IMR-90 (cell line): ENCODE data around the gene FAM168A. TPM values are rescaled to one million over a fixed set of nuclear protein-coding genes. Genes with fewer than 3 reads are reported as not detected.

Source experiments
- ATAC-seq: fragments of 200-7000 bp; cut with Tn5 transposase; 2 replicates; pipeline ENCODE4 v1.9.1; 2020; ENCODE audit warnings: low read depth, mild to moderate bottlenecking, moderate library complexity
- BruUV-seq: library from RNA; stranded (reverse); fragments of 400-500 nt; replicated peaks from 2 replicates; lab custom pipeline; 2021; lab: Mats Ljungman, UMichigan
- CTCF ChIA-PET: fragments of 300-600 bp; formaldehyde crosslinking; extraction: SDS; loops from one replicate; lab custom pipeline; 2021; ENCODE audit warnings: antibody characterized with exemption; lab: Yijun Ruan, JAX
- POLR2A ChIA-PET: fragments of 300-600 bp; sonication (Branson Sonifier 250); formaldehyde crosslinking; loops from one replicate; lab custom pipeline; 2022; ENCODE audit warnings: antibody characterized with exemption; ENCODE audit not compliant: unreplicated experiment; lab: Charles Lee
- DNase-seq: peaks from one replicate; pipeline ENCODE4 v3.0.0; 2013
- H2AFZ ChIP-seq: replicated peaks from 2 replicates; pipeline ENCODE3; 2013; ENCODE audit warnings: low read length, mild to moderate bottlenecking; ENCODE audit not compliant: poor library complexity
- H2AK5ac ChIP-seq: 2 replicates; pipeline ENCODE4 v1.6.1; 2013; ENCODE audit warnings: low read depth, low read length, inconsistent platforms
- H2AK9ac ChIP-seq: replicated peaks from 2 replicates; pipeline ENCODE3; 2013; ENCODE audit warnings: mild to moderate bottlenecking, low read depth, low read length, moderate library complexity; ENCODE audit not compliant: poor library complexity
- H2BK120ac ChIP-seq: 2 replicates; pipeline ENCODE4 v1.6.1; 2013; ENCODE audit warnings: low read depth, low read length, inconsistent platforms
- H2BK15ac ChIP-seq: 3 replicates; pipeline ENCODE4 v1.6.1; 2013; ENCODE audit warnings: low read depth, low read length, inconsistent platforms
- H2BK20ac ChIP-seq: 2 replicates; pipeline ENCODE4 v1.6.1; 2013; ENCODE audit warnings: low read depth, mild to moderate bottlenecking, inconsistent platforms, low read length, moderate library complexity
- H2BK5ac ChIP-seq: 2 replicates; pipeline ENCODE4 v1.6.1; 2013; ENCODE audit warnings: mild to moderate bottlenecking, low read depth, low read length, inconsistent platforms; ENCODE audit not compliant: poor library complexity, severe bottlenecking
- H3K14ac ChIP-seq: replicated peaks from 2 replicates; pipeline ENCODE4 v1.6.1; 2013; ENCODE audit warnings: low read depth, low read length, inconsistent platforms
- H3K18ac ChIP-seq: 2 replicates; pipeline ENCODE4 v1.6.1; 2013; ENCODE audit warnings: low read depth, low read length, control low read depth
- H3K23ac ChIP-seq: 2 replicates; pipeline ENCODE4 v1.6.1; 2013; ENCODE audit warnings: low read depth, low read length, inconsistent platforms
- H3K27ac ChIP-seq: 2 replicates; pipeline ENCODE4 v1.5.1; 2013; ENCODE audit warnings: mild to moderate bottlenecking, control low read depth, low read length; ENCODE audit not compliant: insufficient read depth
- H3K27me3 ChIP-seq: 2 replicates; pipeline ENCODE4 v1.6.1; 2013; ENCODE audit warnings: low read length; ENCODE audit not compliant: control insufficient read depth, insufficient read depth
- H3K36me3 ChIP-seq: 2 replicates; pipeline ENCODE4 v1.6.1; 2013; ENCODE audit warnings: low read length, mixed read lengths; ENCODE audit not compliant: control insufficient read depth, insufficient read depth
- H3K4ac ChIP-seq: 2 replicates; pipeline ENCODE4 v1.6.1; 2013; ENCODE audit warnings: low read depth, low read length, inconsistent platforms
- H3K4me1 ChIP-seq: 2 replicates; pipeline ENCODE4 v1.6.1; 2013; ENCODE audit warnings: low read length, mixed read lengths; ENCODE audit not compliant: control insufficient read depth, insufficient read depth
- H3K4me2 ChIP-seq: 2 replicates; pipeline ENCODE4 v1.6.1; 2013; ENCODE audit warnings: low read depth, mild to moderate bottlenecking, control low read depth, low read length, moderate library complexity
- H3K4me3 ChIP-seq: 2 replicates; pipeline ENCODE4 v1.5.1; 2013; ENCODE audit warnings: low read depth, mild to moderate bottlenecking, control low read depth, low read length, moderate library complexity; ENCODE audit not compliant: insufficient read depth
- H3K56ac ChIP-seq: 2 replicates; pipeline ENCODE4 v1.6.1; 2013; ENCODE audit warnings: low read length, inconsistent platforms; ENCODE audit not compliant: insufficient read depth; ENCODE audit errors: extremely low read depth
- H3K79me1 ChIP-seq, 2 experiments: 2 replicates each; pipeline ENCODE4 v1.6.1; 2013; ENCODE audit warnings: low read length in 2 of 2, inconsistent platforms in 1 of 2, low read depth in 1 of 2
- H3K9ac ChIP-seq: 2 replicates; pipeline ENCODE4 v1.6.1; 2013; ENCODE audit warnings: low read depth, low read length, control low read depth
- H3K9me1 ChIP-seq: 2 replicates; pipeline ENCODE4 v1.6.1; 2013; ENCODE audit warnings: low read length, inconsistent platforms; ENCODE audit not compliant: insufficient read depth
- H3K9me3 ChIP-seq: 2 replicates; pipeline ENCODE4 v1.6.1; 2013; ENCODE audit warnings: low read length; ENCODE audit not compliant: control insufficient read depth, insufficient read depth
- H4K20me1 ChIP-seq: 2 replicates; pipeline ENCODE4 v1.6.1; 2013; ENCODE audit warnings: low read length, inconsistent platforms; ENCODE audit not compliant: insufficient read depth
- H4K5ac ChIP-seq: 2 replicates; pipeline ENCODE4 v1.6.1; 2013; ENCODE audit warnings: mild to moderate bottlenecking, low read depth, low read length, control low read depth
- H4K8ac ChIP-seq, 2 experiments: 2 replicates each; pipeline ENCODE4 v1.6.1; 2013; ENCODE audit warnings: low read depth in 2 of 2, low read length in 2 of 2, control low read depth in 1 of 2, inconsistent platforms in 1 of 2
- H4K91ac ChIP-seq: 2 replicates; pipeline ENCODE4 v1.6.1; 2013; ENCODE audit warnings: low read depth, low read length, inconsistent platforms; ENCODE audit not compliant: insufficient read depth
- CEBPB ChIP-seq: IDR thresholded peaks from 2 replicates; pipeline ENCODE4 v1.6.1; 2012; ENCODE audit warnings: low read depth, low read length, improper control_type of control experiment
- CTCF ChIP-seq: conservative IDR thresholded peaks from 2 replicates; pipeline ENCODE4 v1.5.1; 2012; ENCODE audit warnings: mild to moderate bottlenecking, low read depth, low read length, improper control_type of control experiment
- ELK1 ChIP-seq: fragments of 150-350 bp; IDR thresholded peaks from 2 replicates; pipeline ENCODE4 v1.6.1; 2016; ENCODE audit warnings: low read depth, mild to moderate bottlenecking, low read length, moderate library complexity, borderline replicate concordance
- RCOR1 ChIP-seq: IDR thresholded peaks from 2 replicates; pipeline ENCODE4 v1.6.1; 2012; ENCODE audit warnings: mild to moderate bottlenecking, low read length, improper control_type of control experiment; ENCODE audit not compliant: insufficient replicate concordance
- USF2 ChIP-seq: fragments of 150-350 bp; IDR thresholded peaks from 2 replicates; pipeline ENCODE4 v1.6.1; 2017; ENCODE audit warnings: mild to moderate bottlenecking, antibody characterized with exemption, low read length, low read depth
- WGBS, 2 experiments: methylation state at CpG; one replicate each; pipeline versions ENCODE4 v1.1.5 to v1.1.7; 2013; ENCODE audit warnings: missing lambda C conversion rate in 2 of 2; ENCODE audit not compliant: insufficient read length in 1 of 2; ENCODE audit errors: extremely low coverage in 2 of 2; 5-methylcytosine and 5-hydroxymethylcytosine counted together
- dilution Hi-C: fragments of 300-500 bp; cut with HindIII; formaldehyde crosslinking; loops from one replicate; pipeline ENCODE4 v1.14.3; 2018; ENCODE audit warnings: low sequenced_read_pairs; ENCODE audit not compliant: unreplicated experiment
- in situ Hi-C: fragments of 300-500 bp; cut with MboI; formaldehyde crosslinking; loops from 3 replicates; pipeline ENCODE4 v1.14.3; 2019; ENCODE audit warnings: low sequenced_read_pairs, inconsistent platforms, mixed read lengths
- intact Hi-C: fragments of 100-400 bp; cut with micrococcal nuclease; formaldehyde crosslinking; loops from 2 replicates; pipeline ENCODE4 v1.10.0; 2022
- polyA plus RNA-seq, 3 experiments: library from polyadenylated mRNA; depleted of rRNA; stranded (reverse); fragments of >200 nt; gene quantifications; 2 replicates each; pipeline ENCODE4 v1.2.3, GENCODE V29; 2012; ENCODE audit warnings: low replicate concordance in 1 of 3
- total RNA-seq: library from RNA; depleted of rRNA; stranded (reverse); fragments of >200 nt; gene quantifications from 2 replicates; pipeline ENCODE4 v1.2.3, GENCODE V29; 2012

FAM168A gene
- total and polyA plus RNA-seq, 2 of the 4 experiments (the other 2 are of a cell fraction) = 13.1 to 22.8 TPM

- Histone ChIP-seq H4K5ac (no peak overlapping the region), H2BK15ac (no peak overlapping the region), H3K4me1 (no peaks in the 10 kb centered on the region; the same call in 1 of the 2 replicates), H2AK9ac (no peak overlapping the region), H3K79me1 (peaks cover 34 to 73% of the 10 kb centered on the region in 2 experiments), H3K23ac (no peak overlapping the region), H2AK5ac (no peak overlapping the region), H3K9me1 (peaks cover 3% of the 10 kb centered on the region; the same call in 1 of the 2 replicates), H3K9ac (no peak overlapping the region), H3K9me3 (no peaks in the 10 kb centered on the region), H4K20me1 (peaks cover 18% of the 10 kb centered on the region), H4K8ac (no peak overlapping the region), H2BK120ac (no peak overlapping the region), H3K36me3 (no peaks in the 10 kb centered on the region), H3K18ac (no peak overlapping the region), H3K27me3 (no peaks in the 10 kb centered on the region), H4K91ac (no peak overlapping the region), H2AFZ (no peak overlapping the region), H3K27ac (no peak overlapping the region), H3K56ac (no peak overlapping the region), H3K14ac (no peak overlapping the region), H2BK5ac (no peak overlapping the region), H2BK20ac (no peak overlapping the region), H3K4ac (no peak overlapping the region), H3K4me2 (no peak overlapping the region), H3K4me3 (no peak overlapping the region)
- dilution Hi-C loops (no loop called here), in situ Hi-C loops (no loop called here), intact Hi-C loops (loop anchor here (10.0 kb wide), 1 partner anchor 286 kb away; the partner anchor contains the start of gene ARHGEF17)
- no peak for TF ChIP-seq USF2
- TF ChIP-seq ELK1 = no peak
- TF ChIP-seq RCOR1 = no peak
- TF ChIP-seq CTCF = no peak
- TF ChIP-seq CEBPB = no peak
- DNase-seq (no peak), ATAC-seq (no peak)
- WGBS, 2 experiments = 72% methylated on average over 2 of the region's 7 CpGs; no CpG with 5 or more reads in 1 of the 2 experiments
- CTCF ChIA-PET = interaction anchor here (0.6 to 1.1 kb wide), 3 partner anchors 10 to 47 kb away, joined by 3 to 11 read pairs (median 6); no protein-coding TSS in a partner anchor
- BruUV-seq = no TSS peak
- POLR2A ChIA-PET = no interaction called here
Observed at GRCh38 chr11:73590991-73591390, 6.9 kb downstream of the FAM168A start.
